Measurements from ENCODE around the gene NF1. TPM values are rescaled to one million over a fixed set of nuclear protein-coding genes. Genes with fewer than 3 reads are reported as not detected.
"Not testable (repeated sequence)": the region's sequence is repeated elsewhere in the genome, so short reads cannot be mapped to it uniquely, and the experiment has no call there.

The NF1 gene
- total RNA-seq, 2 experiments from 2014 or later, result 15.5 to 18.7 TPM

GRCh38 chr17:31198026-31198425 is 103.2 kb downstream of the NF1 start:
- DNase-seq (no peak), ATAC-seq (ENCODE audit: poor library complexity) (no peak)
- CTCF ChIA-PET, result no interaction called here
- H3K4me1 Mint-ChIP-seq (ENCODE audit: low read depth), result no peaks in the 10 kb centered on the region
- TF ChIP-seq CTCF (IDR thresholded peaks at IDR 0.05), result no peak
- intact Hi-C loops (cut with DNase I, micrococcal nuclease), result no loop called here
- Histone ChIP-seq H3K4me1 (ENCODE audit: insufficient read depth, low read length) (no peaks in the 10 kb centered on the region), H3K27ac (ENCODE audit: low read depth in 1 of 2, low read length in 2 of 2) (no peak overlapping the region), H3K36me3 (ENCODE audit: insufficient read depth, low read length) (no peaks in the 10 kb centered on the region), H3K4me3 (ENCODE audit: low read length) (no peak overlapping the region), H3K27me3 (ENCODE audit: control insufficient read depth in 1 of 2, insufficient read depth in 2 of 2, low read length in 2 of 2) (no peaks in the 10 kb centered on the region), H3K9me3 (ENCODE audit: control insufficient read depth in 1 of 2, insufficient read depth in 1 of 2, low read length in 2 of 2) (no peaks in the 10 kb centered on the region)
- POLR2A ChIA-PET, result no interaction called here
- no peaks in the 10 kb centered on the region for H3K9me3 Mint-ChIP-seq
- H3K4me3 Mint-ChIP-seq, result no peak overlapping the region
- no peaks in the 10 kb centered on the region for H3K27me3 Mint-ChIP-seq
- no peaks in the 10 kb centered on the region for H3K36me3 Mint-ChIP-seq (ENCODE audit: low read depth)
- H3K27ac Mint-ChIP-seq, result no peak overlapping the region

- H3K27me3 Mint-ChIP-seq; H3K4me3 Mint-ChIP-seq; ATAC-seq (ENCODE audit: poor library complexity); H3K27me3 ChIP-seq (ENCODE audit: control insufficient read depth in 1 of 2, insufficient read depth in 2 of 2, low read length in 2 of 2); H3K27ac ChIP-seq (ENCODE audit: low read depth in 1 of 2, low read length in 2 of 2); H3K4me1 ChIP-seq (ENCODE audit: insufficient read depth, low read length); H3K4me3 ChIP-seq (ENCODE audit: low read length); intact Hi-C loops (cut with DNase I, micrococcal nuclease); H3K9me3 ChIP-seq (ENCODE audit: control insufficient read depth in 1 of 2, insufficient read depth in 1 of 2, low read length in 2 of 2); H3K4me1 Mint-ChIP-seq (ENCODE audit: low read depth); CTCF ChIA-PET; H3K36me3 ChIP-seq (ENCODE audit: insufficient read depth, low read length); DNase-seq; H3K9me3 Mint-ChIP-seq; POLR2A ChIA-PET; H3K36me3 Mint-ChIP-seq (ENCODE audit: low read depth); H3K27ac Mint-ChIP-seq: not testable (repeated sequence)
These were observed 103.9 kb downstream of the NF1 start for GRCh38 chr17:31198666-31199065.

GRCh38 chr17:31200287-31200686 is 105.5 kb downstream of the NF1 start:
- no peaks in the 10 kb centered on the region for H3K4me1 ChIP-seq (ENCODE audit: insufficient read depth, low read length)
- H3K36me3 Mint-ChIP-seq (ENCODE audit: low read depth), result no peaks in the 10 kb centered on the region
- H3K27me3 ChIP-seq (ENCODE audit: control insufficient read depth in 1 of 2, insufficient read depth in 2 of 2, low read length in 2 of 2), result no peaks in the 10 kb centered on the region
- DNase-seq (no peak), ATAC-seq (ENCODE audit: poor library complexity) (no peak)
- intact Hi-C loops (cut with DNase I, micrococcal nuclease), result no loop called here
- no peaks in the 10 kb centered on the region for H3K27me3 Mint-ChIP-seq
- no peak overlapping the region for H3K27ac Mint-ChIP-seq
- no peak for TF ChIP-seq CTCF (IDR thresholded peaks at IDR 0.05)
- no peak overlapping the region for H3K4me3 ChIP-seq (ENCODE audit: low read length)
- H3K9me3 ChIP-seq (ENCODE audit: control insufficient read depth in 1 of 2, insufficient read depth in 1 of 2, low read length in 2 of 2), result no peaks in the 10 kb centered on the region
- H3K4me1 Mint-ChIP-seq (ENCODE audit: low read depth), result no peaks in the 10 kb centered on the region
- ChIA-PET CTCF (no interaction called here), POLR2A (no interaction called here)
- H3K36me3 ChIP-seq (ENCODE audit: insufficient read depth, low read length), result no peaks in the 10 kb centered on the region
- no peak overlapping the region for H3K27ac ChIP-seq (ENCODE audit: low read depth in 1 of 2, low read length in 2 of 2)
- no peak overlapping the region for H3K4me3 Mint-ChIP-seq
- no peaks in the 10 kb centered on the region for H3K9me3 Mint-ChIP-seq

- Histone ChIP-seq H3K9me3 (ENCODE audit: control insufficient read depth in 1 of 2, insufficient read depth in 1 of 2, low read length in 2 of 2) (no peaks in the 10 kb centered on the region), H3K27ac (ENCODE audit: low read depth in 1 of 2, low read length in 2 of 2) (no peak overlapping the region), H3K4me1 (ENCODE audit: insufficient read depth, low read length) (no peaks in the 10 kb centered on the region), H3K36me3 (ENCODE audit: insufficient read depth, low read length) (no peaks in the 10 kb centered on the region), H3K27me3 (ENCODE audit: control insufficient read depth in 1 of 2, insufficient read depth in 2 of 2, low read length in 2 of 2) (no peaks in the 10 kb centered on the region), H3K4me3 (ENCODE audit: low read length) (no peak overlapping the region)
- no peak for DNase-seq
- Mint-ChIP-seq H3K4me1 (ENCODE audit: low read depth) (no peaks in the 10 kb centered on the region), H3K27me3 (no peaks in the 10 kb centered on the region), H3K9me3 (no peaks in the 10 kb centered on the region), H3K4me3 (no peak overlapping the region), H3K27ac (no peak overlapping the region), H3K36me3 (ENCODE audit: low read depth) (no peaks in the 10 kb centered on the region)
- no peak for ATAC-seq (ENCODE audit: poor library complexity)
- ChIA-PET POLR2A (no interaction called here), CTCF (interaction anchor here (1.5 kb wide), 1 partner anchor 23 kb away, joined by 3 read pairs; no protein-coding TSS in a partner anchor)
- intact Hi-C loops (cut with DNase I, micrococcal nuclease), result no loop called here
- no peak for TF ChIP-seq CTCF (IDR thresholded peaks at IDR 0.05)
These were observed 108.2 kb downstream of the NF1 start for GRCh38 chr17:31202968-31203367.

Data from CD4-positive, alpha-beta T cell (primary cell).